Measurements from ENCODE around the gene MUC4. TPM values are rescaled to one million over a fixed set of nuclear protein-coding genes. Genes with fewer than 3 reads are reported as not detected.
"Not testable (repeated sequence)": the region's sequence is repeated elsewhere in the genome, so short reads cannot be mapped to it uniquely, and the experiment has no call there.

Gene MUC4
- total and polyA plus RNA-seq, 2 donors from 2014 or later = 0.19 TPM; not detected in 1

- no peak overlapping the region for H3K4me3 ChIP-seq (ENCODE audit: low read length in 3 of 3)
- H3K27ac ChIP-seq (ENCODE audit: low read depth in 2 of 2, low read length in 2 of 2) = no peak overlapping the region
- TF ChIP-seq, protein P1, sequence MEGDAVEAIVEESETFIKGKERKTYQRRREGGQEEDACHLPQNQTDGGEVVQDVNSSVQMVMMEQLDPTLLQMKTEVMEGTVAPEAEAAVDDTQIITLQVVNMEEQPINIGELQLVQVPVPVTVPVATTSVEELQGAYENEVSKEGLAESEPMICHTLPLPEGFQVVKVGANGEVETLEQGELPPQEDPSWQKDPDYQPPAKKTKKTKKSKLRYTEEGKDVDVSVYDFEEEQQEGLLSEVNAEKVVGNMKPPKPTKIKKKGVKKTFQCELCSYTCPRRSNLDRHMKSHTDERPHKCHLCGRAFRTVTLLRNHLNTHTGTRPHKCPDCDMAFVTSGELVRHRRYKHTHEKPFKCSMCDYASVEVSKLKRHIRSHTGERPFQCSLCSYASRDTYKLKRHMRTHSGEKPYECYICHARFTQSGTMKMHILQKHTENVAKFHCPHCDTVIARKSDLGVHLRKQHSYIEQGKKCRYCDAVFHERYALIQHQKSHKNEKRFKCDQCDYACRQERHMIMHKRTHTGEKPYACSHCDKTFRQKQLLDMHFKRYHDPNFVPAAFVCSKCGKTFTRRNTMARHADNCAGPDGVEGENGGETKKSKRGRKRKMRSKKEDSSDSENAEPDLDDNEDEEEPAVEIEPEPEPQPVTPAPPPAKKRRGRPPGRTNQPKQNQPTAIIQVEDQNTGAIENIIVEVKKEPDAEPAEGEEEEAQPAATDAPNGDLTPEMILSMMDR (IDR thresholded peaks at IDR 0.05; ENCODE audit: borderline replicate concordance, extremely low read depth, insufficient read depth) = no peak
- no peaks in the 10 kb centered on the region for H3K27me3 ChIP-seq (ENCODE audit: control insufficient read depth, insufficient read depth, low read length)
- H3K4me1 ChIP-seq (ENCODE audit: control insufficient read depth in 2 of 3, insufficient read depth in 2 of 3, low read depth in 1 of 3, low read length in 3 of 3) = no peaks in the 10 kb centered on the region
- intact Hi-C loops (cut with DNase I) = no loop called here
- DNase-seq (peak in 1 of 5 donors; percentile 43), FAIRE-seq (no peak)
- no peaks in the 10 kb centered on the region for H3K9me3 ChIP-seq (ENCODE audit: control insufficient read depth in 2 of 3, insufficient read depth in 1 of 3, low read length in 3 of 3)
- H3K36me3 ChIP-seq (ENCODE audit: control insufficient read depth in 2 of 3, insufficient read depth in 3 of 3, low read length in 3 of 3) = peaks cover 0 to 27% (median 18%) of the 10 kb centered on the region in 3 donors
- no peak overlapping the region for H3K9ac ChIP-seq (ENCODE audit: low read length in 3 of 3)
These were observed 73.3 kb downstream of the MUC4 start for GRCh38 chr3:195738274-195739044.

GRCh38 chr3:195737782-195738181, 73.9 kb downstream of the MUC4 start:
- H3K4me1 ChIP-seq (ENCODE audit: control insufficient read depth in 2 of 3, insufficient read depth in 2 of 3, low read depth in 1 of 3, low read length in 3 of 3); intact Hi-C loops (cut with DNase I); FAIRE-seq; H3K27me3 ChIP-seq (ENCODE audit: control insufficient read depth, insufficient read depth, low read length); H3K27ac ChIP-seq (ENCODE audit: low read depth in 2 of 2, low read length in 2 of 2); H3K4me3 ChIP-seq (ENCODE audit: low read length in 3 of 3); H3K9me3 ChIP-seq (ENCODE audit: control insufficient read depth in 2 of 3, insufficient read depth in 1 of 3, low read length in 3 of 3); H3K9ac ChIP-seq (ENCODE audit: low read length in 3 of 3): not testable (repeated sequence)
- peak in 1 of 5 donors; percentile 25 for DNase-seq
- H3K36me3 ChIP-seq (ENCODE audit: control insufficient read depth in 2 of 3, insufficient read depth in 3 of 3, low read length in 3 of 3) = peaks cover 0 to 33% (median 24%) of the 10 kb centered on the region in 3 donors

GRCh38 chr3:195736866-195737490, 74.8 kb downstream of the MUC4 start:
- H3K4me1 ChIP-seq (ENCODE audit: control insufficient read depth in 2 of 3, insufficient read depth in 2 of 3, low read depth in 1 of 3, low read length in 3 of 3) = no peaks in the 10 kb centered on the region
- no peak overlapping the region for H3K27ac ChIP-seq (ENCODE audit: low read depth in 2 of 2, low read length in 2 of 2)
- H3K9me3 ChIP-seq (ENCODE audit: control insufficient read depth in 2 of 3, insufficient read depth in 1 of 3, low read length in 3 of 3) = no peaks in the 10 kb centered on the region
- no peak overlapping the region for H3K4me3 ChIP-seq (ENCODE audit: low read length in 3 of 3)
- no peaks in the 10 kb centered on the region for H3K27me3 ChIP-seq (ENCODE audit: control insufficient read depth, insufficient read depth, low read length)
- H3K9ac ChIP-seq (ENCODE audit: low read length in 3 of 3) = no peak overlapping the region
- H3K36me3 ChIP-seq (ENCODE audit: control insufficient read depth in 2 of 3, insufficient read depth in 3 of 3, low read length in 3 of 3) = peaks cover 0 to 38% (median 25%) of the 10 kb centered on the region in 3 donors
- no peak for FAIRE-seq
- TF ChIP-seq, protein P1 (IDR thresholded peaks at IDR 0.05; ENCODE audit: borderline replicate concordance, extremely low read depth, insufficient read depth) = no peak
- peak in 1 of 5 donors; percentile 32 for DNase-seq
- intact Hi-C loops (cut with DNase I) = no loop called here

DNA sequence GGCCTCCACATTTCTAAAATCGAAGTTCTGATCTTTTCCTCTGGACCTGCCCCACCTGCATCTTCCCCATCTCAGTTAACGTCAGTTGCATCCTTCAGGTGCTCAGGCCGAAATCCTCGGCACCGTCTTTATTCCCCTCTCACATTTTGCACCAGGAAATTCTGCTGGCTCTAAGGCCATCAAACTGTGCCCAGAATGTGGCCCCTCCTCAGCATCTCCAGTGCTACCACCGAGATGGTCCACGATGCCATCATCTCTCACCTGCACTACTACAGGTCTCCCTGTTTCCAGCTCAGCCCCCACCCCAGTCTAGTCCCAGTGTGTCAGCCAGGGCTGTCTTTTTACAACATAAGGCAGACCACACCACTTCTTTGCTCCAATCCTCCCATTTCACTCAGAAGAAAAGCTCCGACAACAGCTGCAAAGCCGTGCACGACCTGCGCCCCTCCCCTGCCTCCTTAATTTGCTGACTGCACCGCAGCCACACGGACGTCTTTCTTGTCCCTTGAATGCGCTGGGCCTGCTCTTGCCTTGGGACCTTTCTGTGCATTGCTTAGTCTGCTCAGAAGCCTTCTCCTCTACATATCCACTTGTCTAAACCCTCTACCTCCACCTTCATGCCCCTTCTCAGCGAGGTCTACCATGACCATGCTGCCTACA, 76.6 kb downstream of the MUC4 start:
- FAIRE-seq (no peak), DNase-seq (peak in 1 of 5 donors; percentile 52)
- H3K27ac ChIP-seq (ENCODE audit: low read depth in 2 of 2, low read length in 2 of 2) = no peak overlapping the region
- H3K4me1 ChIP-seq (ENCODE audit: control insufficient read depth in 2 of 3, insufficient read depth in 2 of 3, low read depth in 1 of 3, low read length in 3 of 3) = peaks cover 0 to 3% (median 0%) of the 10 kb centered on the region in 3 donors
- H3K36me3 ChIP-seq (ENCODE audit: control insufficient read depth in 2 of 3, insufficient read depth in 3 of 3, low read length in 3 of 3) = peaks cover 0 to 51% (median 34%) of the 10 kb centered on the region in 3 donors
- H3K27me3 ChIP-seq (ENCODE audit: control insufficient read depth, insufficient read depth, low read length) = no peaks in the 10 kb centered on the region
- H3K4me3 ChIP-seq (ENCODE audit: low read length in 3 of 3) = no peak overlapping the region
- H3K9me3 ChIP-seq (ENCODE audit: control insufficient read depth in 2 of 3, insufficient read depth in 1 of 3, low read length in 3 of 3) = no peaks in the 10 kb centered on the region
- TF ChIP-seq, protein P1 (IDR thresholded peaks at IDR 0.05; ENCODE audit: borderline replicate concordance, extremely low read depth, insufficient read depth) = no peak
- intact Hi-C loops (cut with DNase I) = no loop called here
- no peak overlapping the region for H3K9ac ChIP-seq (ENCODE audit: low read length in 3 of 3)
